Measurements from ENCODE around the gene UBA1. TPM values are rescaled to one million over a fixed set of nuclear protein-coding genes. Genes with fewer than 3 reads are reported as not detected.

The UBA1 gene
- total RNA-seq, 1 donor from 2014 or later = 244 TPM

DNA sequence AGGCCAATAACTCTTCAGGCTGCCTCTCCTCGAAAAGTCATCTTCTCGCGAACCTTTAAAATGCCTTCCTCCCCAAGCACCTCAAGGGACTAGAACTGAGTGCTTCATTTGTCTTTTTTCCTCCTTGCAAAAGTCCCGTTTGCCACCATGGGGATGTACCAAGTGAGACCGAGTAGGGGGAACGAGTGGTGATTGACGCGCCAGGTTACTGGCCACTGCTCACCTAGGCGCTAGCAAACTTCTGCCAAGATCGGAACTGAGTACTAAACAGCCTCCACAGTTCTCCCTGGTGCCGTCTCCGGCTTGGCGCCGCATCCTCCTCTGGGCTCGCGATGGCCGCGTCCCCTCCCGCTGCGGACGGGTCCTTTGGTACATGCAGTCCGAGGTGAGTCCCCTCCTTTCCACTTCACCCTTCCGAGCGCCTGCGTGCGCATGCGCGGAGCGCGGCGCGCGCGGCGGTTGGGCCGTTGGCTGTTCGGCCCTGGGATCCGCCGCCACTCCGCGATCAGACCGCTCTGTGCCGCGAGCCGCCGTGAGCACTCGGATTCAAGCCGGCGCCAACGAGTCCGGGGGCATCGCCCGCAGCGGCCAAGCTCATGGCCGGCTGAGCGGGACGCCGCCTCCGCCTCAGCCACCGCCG is 24.8 kb downstream of the UBA1 start, which contains the start of gene CDK16:
TSS of gene CDK16 (plus strand) at position 402 of the 640 bp plus-strand sequence. CDS start 4,877 bp downstream, outside the sequence.
- Mint-ChIP-seq H3K9me3 (ENCODE audit: unreplicated experiment) (peaks cover 3% of the 10 kb centered on the region), H3K4me1 (ENCODE audit: low read depth, unreplicated experiment) (peaks cover 29% of the 10 kb centered on the region), H3K36me3 (ENCODE audit: low read depth, unreplicated experiment) (peaks cover 16% of the 10 kb centered on the region), H3K27me3 (ENCODE audit: low read depth, unreplicated experiment) (no peaks in the 10 kb centered on the region), H3K27ac (ENCODE audit: unreplicated experiment) (peak within 1 kb of the TSS; percentile 96), H3K4me3 (ENCODE audit: unreplicated experiment) (peak within 1 kb of the TSS; percentile 94)
- Histone ChIP-seq H3K4me3 (ENCODE audit: insufficient read depth, low read depth, low read length) (peak within 1 kb of the TSS; percentile 75), H3K79me2 (ENCODE audit: insufficient read depth, low read length) (peaks cover 48% of the 10 kb centered on the region), H3K36me3 (ENCODE audit: insufficient read depth, low read length) (peaks cover 9% of the 10 kb centered on the region), H3K9me3 (ENCODE audit: insufficient read depth, low read depth, low read length) (no peaks in the 10 kb centered on the region), H4K20me1 (ENCODE audit: insufficient read depth, low read length) (peaks cover 61% of the 10 kb centered on the region), H3K27me3 (ENCODE audit: insufficient read depth, low read length) (no peaks in the 10 kb centered on the region), H2AFZ (ENCODE audit: low read depth, low read length) (peak within 1 kb of the TSS; percentile 78), H3K4me2 (ENCODE audit: low read length) (peak within 1 kb of the TSS; percentile 90), H3K27ac (ENCODE audit: low read depth, low read length) (peak within 1 kb of the TSS; percentile 99), H3K4me1 (ENCODE audit: insufficient read depth, low read length) (peaks cover 22% of the 10 kb centered on the region), H3K9ac (ENCODE audit: low read length) (peak within 1 kb of the TSS; percentile 99)
- FAIRE-seq (peak; percentile 43), DNase-seq (ENCODE audit: low read depth) (peak; percentile 73)
- no peak for TF ChIP-seq CTCF (IDR thresholded peaks at IDR 0.05; ENCODE audit: insufficient read depth, low read depth, low read length)
- TF ChIP-seq EZH2 (IDR thresholded peaks at IDR 0.05; ENCODE audit: insufficient read depth, low read length) = no peak

- DNase-seq (ENCODE audit: low read depth) = no peak
These were observed 25.5 kb downstream of the UBA1 start for GRCh38 chrX:47218920-47219815.

More at GRCh38 chrX:47218920-47219815, 25.5 kb downstream of the UBA1 start:
- Mint-ChIP-seq H3K36me3 (ENCODE audit: low read depth, unreplicated experiment) (peaks cover 13% of the 10 kb centered on the region), H3K27ac (ENCODE audit: unreplicated experiment) (peak overlapping the region; percentile 93), H3K9me3 (ENCODE audit: unreplicated experiment) (peaks cover 3% of the 10 kb centered on the region), H3K4me3 (ENCODE audit: unreplicated experiment) (peak overlapping the region; percentile 94), H3K4me1 (ENCODE audit: low read depth, unreplicated experiment) (peaks cover 29% of the 10 kb centered on the region), H3K27me3 (ENCODE audit: low read depth, unreplicated experiment) (no peaks in the 10 kb centered on the region)
- Histone ChIP-seq H3K9ac (ENCODE audit: low read length) (peak overlapping the region; percentile 99), H3K4me3 (ENCODE audit: insufficient read depth, low read depth, low read length) (peak overlapping the region; percentile 75), H3K79me2 (ENCODE audit: insufficient read depth, low read length) (peaks cover 48% of the 10 kb centered on the region), H4K20me1 (ENCODE audit: insufficient read depth, low read length) (peaks cover 58% of the 10 kb centered on the region), H3K27ac (ENCODE audit: low read depth, low read length) (peak overlapping the region; percentile 99), H3K36me3 (ENCODE audit: insufficient read depth, low read length) (peaks cover 9% of the 10 kb centered on the region), H2AFZ (ENCODE audit: low read depth, low read length) (no peak overlapping the region), H3K27me3 (ENCODE audit: insufficient read depth, low read length) (no peaks in the 10 kb centered on the region), H3K4me2 (ENCODE audit: low read length) (peak overlapping the region; percentile 90), H3K9me3 (ENCODE audit: insufficient read depth, low read depth, low read length) (no peaks in the 10 kb centered on the region), H3K4me1 (ENCODE audit: insufficient read depth, low read length) (peaks cover 22% of the 10 kb centered on the region)
- no peak for TF ChIP-seq CTCF (IDR thresholded peaks at IDR 0.05; ENCODE audit: insufficient read depth, low read depth, low read length)
- TF ChIP-seq EZH2 (IDR thresholded peaks at IDR 0.05; ENCODE audit: insufficient read depth, low read length) = no peak
- peak; percentile 43 for FAIRE-seq
